NCI-H1048 (cell line): ENCODE measurements around the gene TRAM2.
"Not testable (repeated sequence)": the region's sequence is repeated elsewhere in the genome, so short reads cannot be mapped to it uniquely, and the experiment has no call there.

ENCODE experiments used
- DNase-seq: peaks from one replicate; lab custom pipeline; 2025; lab: John Stamatoyannopoulos, UW

TRAM2 gene

DNA sequence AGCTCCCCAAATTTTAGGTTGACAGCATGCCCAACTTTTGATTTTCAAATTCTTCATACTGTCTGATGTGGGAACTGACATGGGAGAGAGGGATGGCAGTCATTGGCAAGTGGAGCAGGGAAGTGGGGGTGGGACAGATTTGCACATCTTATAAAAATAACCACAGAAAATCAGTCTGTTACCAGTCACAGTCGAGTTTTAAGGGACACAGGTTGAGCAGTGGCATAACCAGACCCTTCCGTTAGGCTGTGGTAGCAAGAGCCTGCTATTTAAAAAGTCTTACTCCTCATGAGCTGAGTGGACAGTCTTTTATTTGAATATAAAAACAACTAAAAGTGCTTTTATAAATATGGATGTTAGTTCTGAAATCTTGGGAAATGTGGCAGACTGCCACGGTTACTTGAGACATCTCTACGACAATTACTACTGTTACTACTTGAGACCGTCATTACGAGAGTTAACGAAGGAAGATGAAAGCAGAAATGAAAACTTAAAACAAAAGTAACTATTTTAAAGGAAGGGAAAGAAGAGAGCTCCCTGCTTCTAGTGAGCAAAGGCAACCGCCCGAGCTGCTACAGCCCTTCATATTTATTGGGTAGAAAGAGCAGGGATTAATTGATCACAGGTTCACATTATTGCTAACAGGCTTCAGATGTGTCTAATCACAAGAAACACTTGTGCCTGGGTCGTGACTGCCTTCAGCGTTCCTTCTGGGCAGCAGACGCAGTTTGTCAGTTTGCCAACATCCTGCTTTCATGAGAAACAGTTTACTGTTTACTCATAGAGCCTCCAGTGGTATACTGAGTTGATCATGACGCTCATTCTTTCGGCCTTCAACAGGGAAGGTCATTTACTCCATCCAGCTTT is 85.4 kb downstream of the TRAM2 start:
- no peak for DNase-seq

GRCh38 chr6:52489881-52490280 is 87.0 kb downstream of the TRAM2 start:
- DNase-seq, result no peak

DNA sequence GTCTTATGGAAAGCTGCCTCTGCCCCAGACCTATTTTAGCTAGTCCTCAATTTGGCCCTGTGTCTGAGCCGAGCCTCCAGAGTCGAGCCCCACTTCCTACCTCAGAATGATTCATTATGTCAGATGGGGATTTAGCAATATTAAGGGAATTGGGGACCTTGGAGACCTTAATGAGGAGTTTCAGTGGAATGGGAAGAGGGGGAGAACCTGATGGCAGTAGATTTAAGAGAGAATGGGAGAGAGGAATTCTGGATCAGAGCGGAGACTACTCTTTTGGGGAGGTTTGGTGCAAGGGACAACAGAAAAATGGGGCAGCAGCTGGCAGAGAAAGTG is 93.2 kb downstream of the TRAM2 start:
- DNase-seq, result no peak

DNA sequence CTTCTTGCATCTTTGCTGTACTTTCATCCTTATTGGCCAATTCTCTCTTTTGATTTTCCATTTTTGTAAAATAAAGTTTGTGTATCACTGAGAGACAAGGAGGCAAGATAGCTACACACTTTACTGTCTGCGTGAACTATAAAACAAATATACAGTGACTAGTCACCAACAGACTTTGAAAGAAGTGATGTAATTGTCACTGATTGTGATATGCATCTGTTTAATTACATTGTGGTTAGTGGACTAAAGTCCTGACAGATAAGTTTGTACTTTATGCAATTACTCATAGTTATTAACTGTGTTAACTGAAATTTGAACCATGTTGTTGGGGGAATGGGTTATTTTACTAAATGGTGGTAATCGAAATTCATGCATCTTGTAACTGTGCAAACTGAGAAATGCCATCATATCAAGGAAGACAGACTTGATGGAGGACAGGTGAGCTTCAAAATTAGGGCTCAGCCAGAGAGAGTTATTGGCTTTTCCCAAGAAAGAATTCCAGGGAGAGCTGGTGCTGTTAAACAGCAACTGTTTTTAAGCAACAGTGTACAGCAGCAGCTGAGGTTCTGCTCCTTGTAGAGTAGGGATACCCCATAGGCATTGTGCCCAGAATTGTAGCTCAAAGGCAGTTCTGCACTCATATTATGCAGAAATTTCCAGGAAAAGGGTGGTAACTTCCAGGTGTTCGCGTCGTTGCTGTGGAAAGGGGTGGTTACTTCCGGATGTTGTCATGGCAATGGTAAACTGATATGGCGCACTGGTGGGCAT is 93.8 kb downstream of the TRAM2 start:
- DNase-seq, result no peak

DNA sequence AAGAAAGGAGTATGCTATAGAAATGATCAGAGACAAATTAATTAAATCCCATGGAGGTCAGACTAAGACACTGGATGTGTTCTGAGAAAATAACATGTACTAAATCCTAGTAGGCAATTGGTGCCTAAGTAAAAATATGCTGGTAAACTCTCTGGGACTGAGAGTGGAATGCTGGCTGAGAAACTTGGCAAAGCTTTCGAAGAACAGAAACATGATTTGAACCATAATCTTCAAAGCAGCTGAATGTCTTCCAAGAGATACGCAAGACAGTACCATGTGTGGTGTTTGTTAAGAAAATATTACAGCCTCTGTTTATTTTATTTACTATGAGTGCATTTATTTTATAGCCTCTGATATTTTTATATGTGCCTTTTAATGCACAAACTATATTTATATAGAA is 101.6 kb downstream of the TRAM2 start:
- no peak for DNase-seq

DNA sequence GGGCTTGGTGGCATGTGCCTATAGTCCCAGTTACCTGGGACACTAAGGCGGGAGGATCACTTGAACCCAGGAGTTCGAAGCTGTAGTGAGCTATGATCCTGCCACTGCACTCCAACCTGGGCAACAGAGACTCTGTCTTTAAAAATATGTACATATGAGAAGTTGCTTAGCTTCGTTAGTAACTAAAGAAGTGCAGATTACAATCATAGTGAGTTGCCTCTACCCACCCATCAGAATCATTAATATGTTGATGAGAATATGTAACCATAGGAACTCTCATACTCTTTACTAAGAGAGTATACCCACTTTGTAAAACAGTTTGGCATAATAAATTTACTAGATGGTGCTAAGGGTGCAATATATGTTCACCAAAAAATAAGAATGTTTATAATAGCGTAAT is 102.7 kb downstream of the TRAM2 start:
- DNase-seq, result no peak

GRCh38 chr6:52461194-52461593 is 115.7 kb downstream of the TRAM2 start:
- not testable (repeated sequence) for DNase-seq

DNA sequence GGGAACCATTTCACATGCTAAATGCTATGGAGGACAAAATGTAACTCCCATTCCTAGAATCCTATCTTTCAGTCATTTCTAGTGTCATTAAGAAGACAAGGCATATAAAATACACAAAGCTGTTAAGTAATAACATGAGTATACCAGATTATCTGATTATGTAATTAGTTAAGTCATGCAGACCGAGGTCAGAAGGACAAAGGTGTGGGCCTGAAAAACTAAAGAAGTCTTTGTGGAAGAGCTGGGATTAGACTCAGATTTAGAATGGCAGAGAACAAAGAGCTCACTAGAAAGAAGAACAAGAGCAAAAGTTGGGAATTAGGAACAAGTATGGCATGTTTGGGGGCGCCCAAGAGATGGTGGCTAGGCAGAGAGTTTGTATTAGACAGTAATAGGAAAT is 119.8 kb downstream of the TRAM2 start:
- no peak for DNase-seq

GRCh38 chr6:52454556-52454955 is 122.3 kb downstream of the TRAM2 start:
- DNase-seq, result no peak
